ENCODE data around the gene PKD1. TPM values are rescaled to one million over a fixed set of nuclear protein-coding genes. Genes with fewer than 3 reads are reported as not detected.

Gene PKD1
- total and polyA plus RNA-seq, 2 donors (not counting 1 experiment from before 2014, with no cell fraction given), result 100 to 116 TPM

- Histone ChIP-seq H3K27ac (ENCODE audit: low read length in 2 of 2) (no peak overlapping the region), H2AFZ (ENCODE audit: insufficient read depth, low read depth, low read length, poor library complexity, severe bottlenecking) (no peak overlapping the region), H3K9me3 (ENCODE audit: control extremely low read depth in 1 of 3, control insufficient read depth in 2 of 3, insufficient read depth in 1 of 3, low read length in 2 of 3) (no peaks in the 10 kb centered on the region), H3K36me3 (replicated peaks in 1 of 2; ENCODE audit: control extremely low read depth in 1 of 2, control insufficient read depth in 1 of 2, extremely low read depth in 1 of 2, insufficient read depth in 2 of 2, low read length in 1 of 2) (peaks cover 0 to 48% of the 10 kb centered on the region in 2 experiments), H3K4me3 (ENCODE audit: control extremely low read depth in 1 of 5, extremely low read depth in 1 of 5, insufficient read depth in 1 of 5, low read depth in 2 of 5, low read length in 4 of 5) (no peak overlapping the region), H3K79me2 (ENCODE audit: control insufficient read depth, insufficient read depth, low read length) (no peaks in the 10 kb centered on the region), H3K27me3 (replicated peaks in 1 of 4; ENCODE audit: control extremely low read depth in 1 of 4, control insufficient read depth in 3 of 4, insufficient read depth in 4 of 4, low read length in 3 of 4) (no peaks in the 10 kb centered on the region), H4K20me1 (ENCODE audit: control insufficient read depth, insufficient read depth, low read length, poor library complexity, severe bottlenecking) (no peaks in the 10 kb centered on the region), H3K4me1 (ENCODE audit: control insufficient read depth in 2 of 2, insufficient read depth in 2 of 2, low read length in 2 of 2) (peaks cover 0 to 15% of the 10 kb centered on the region in 2 donors), H3K4me2 (replicated peaks; ENCODE audit: low read depth, low read length, poor library complexity, severe bottlenecking) (no peak overlapping the region), H3K9ac (ENCODE audit: low read length) (no peak overlapping the region)
- Mint-ChIP-seq H3K27ac (peak overlapping the region; percentile 88), H3K4me1 (peaks cover 7% of the 10 kb centered on the region), H3K4me3 (no peak overlapping the region), H3K27me3 (no peaks in the 10 kb centered on the region), H3K9me3 (ENCODE audit: insufficient read depth) (no peaks in the 10 kb centered on the region)
- WGBS (ENCODE audit: insufficient coverage), result 95% methylated on average over 34 of the region's 41 CpGs
- no peak for TF ChIP-seq EZH2 (IDR thresholded peaks at IDR 0.05; ENCODE audit: borderline replicate concordance, insufficient read depth, low read depth, low read length, poor library complexity, severe bottlenecking)
- no peak for TF ChIP-seq CTCF (IDR thresholded peaks at IDR 0.05)
- intact Hi-C loops (cut with micrococcal nuclease), result no loop called here
- DNase-seq (no peak), ATAC-seq (ENCODE audit: low read depth) (no peak)
- CTCF ChIA-PET, result no interaction called here
- POLR2A ChIA-PET, result no interaction called here
These were observed 47.7 kb downstream of the PKD1 start for GRCh38 chr16:2087748-2088631.

All from B cell (primary cell).